Glutamatergic neuron (in vitro differentiated cells): ENCODE results near the gene RASGRF1. TPM values are rescaled to one million over a fixed set of nuclear protein-coding genes. Genes with fewer than 3 reads are reported as not detected.

ENCODE experiments used
- DNase-seq: peaks from one replicate; pipeline ENCODE4 v3.0.0; 2022
- H3K27ac Mint-ChIP-seq: one replicate; pipeline ENCODE4 v1.8.0; 2020; ENCODE audit warnings: mild to moderate bottlenecking, mixed read lengths, inconsistent platforms; ENCODE audit not compliant: unreplicated experiment
- H3K27me3 Mint-ChIP-seq: one replicate; pipeline ENCODE4 v1.8.0; 2020; ENCODE audit warnings: mild to moderate bottlenecking, moderate library complexity, mixed read lengths, inconsistent platforms; ENCODE audit not compliant: unreplicated experiment
- H3K36me3 Mint-ChIP-seq: one replicate; pipeline ENCODE4 v1.8.0; 2020; ENCODE audit warnings: mild to moderate bottlenecking, mixed read lengths, inconsistent platforms; ENCODE audit not compliant: unreplicated experiment
- H3K4me1 Mint-ChIP-seq: one replicate; pipeline ENCODE4 v1.8.0; 2020; ENCODE audit warnings: mild to moderate bottlenecking, low read depth, mixed read lengths, inconsistent platforms; ENCODE audit not compliant: unreplicated experiment
- H3K4me3 Mint-ChIP-seq: one replicate; pipeline ENCODE4 v1.8.0; 2020; ENCODE audit warnings: mild to moderate bottlenecking, mixed read lengths, inconsistent platforms; ENCODE audit not compliant: unreplicated experiment
- H3K9me3 Mint-ChIP-seq: one replicate; pipeline ENCODE4 v1.8.0; 2020; ENCODE audit warnings: mild to moderate bottlenecking, moderate library complexity, mixed read lengths, inconsistent platforms; ENCODE audit not compliant: unreplicated experiment
- CTCF ChIP-seq: fragments of 200-600 bp; sonication (generic); IDR thresholded peaks from one replicate; pipeline ENCODE4 v1.5.0; 2021; ENCODE audit not compliant: partially characterized antibody, unreplicated experiment
- total RNA-seq: library from RNA; stranded (reverse); fragmentation: NEBNext Ultra II Directional; extraction: Animal tissue kit (Norgen Biotek cat#: 25700); gene quantifications from one replicate; pipeline ENCODE4 v1.2.1, GENCODE V29; 2021; ENCODE audit not compliant: unreplicated experiment

The RASGRF1 gene
- total RNA-seq, 1 donor from 2014 or later, result 0.32 TPM

DNA sequence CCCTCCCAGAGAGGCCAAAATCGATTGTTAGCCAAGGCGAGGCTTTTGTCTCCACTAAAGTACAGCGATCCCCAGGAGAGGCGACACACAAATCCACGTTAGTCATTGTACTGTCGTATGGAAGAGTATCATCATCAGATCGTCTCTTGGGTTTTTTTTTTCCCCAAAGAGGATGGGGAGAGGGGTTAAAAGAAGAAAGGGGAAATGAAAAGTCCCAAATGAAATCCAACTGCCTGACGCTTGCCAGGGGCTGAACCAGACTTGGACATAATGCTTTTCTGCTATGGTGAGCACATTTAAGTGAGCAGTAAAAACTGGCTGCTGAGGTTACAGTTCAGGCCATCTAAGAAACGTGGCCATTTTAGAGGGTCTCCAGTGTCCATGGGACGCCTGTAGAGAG is 107.8 kb downstream of the RASGRF1 start:
- H3K36me3 Mint-ChIP-seq, result peaks cover 9% of the 10 kb centered on the region
- peaks cover 7% of the 10 kb centered on the region for H3K27me3 Mint-ChIP-seq
- H3K9me3 Mint-ChIP-seq, result peaks cover 6% of the 10 kb centered on the region
- H3K27ac Mint-ChIP-seq, result no peak overlapping the region
- no peak overlapping the region for H3K4me3 Mint-ChIP-seq
- H3K4me1 Mint-ChIP-seq, result peaks cover 7% of the 10 kb centered on the region
- no peak for DNase-seq
- no peak for TF ChIP-seq CTCF

DNA sequence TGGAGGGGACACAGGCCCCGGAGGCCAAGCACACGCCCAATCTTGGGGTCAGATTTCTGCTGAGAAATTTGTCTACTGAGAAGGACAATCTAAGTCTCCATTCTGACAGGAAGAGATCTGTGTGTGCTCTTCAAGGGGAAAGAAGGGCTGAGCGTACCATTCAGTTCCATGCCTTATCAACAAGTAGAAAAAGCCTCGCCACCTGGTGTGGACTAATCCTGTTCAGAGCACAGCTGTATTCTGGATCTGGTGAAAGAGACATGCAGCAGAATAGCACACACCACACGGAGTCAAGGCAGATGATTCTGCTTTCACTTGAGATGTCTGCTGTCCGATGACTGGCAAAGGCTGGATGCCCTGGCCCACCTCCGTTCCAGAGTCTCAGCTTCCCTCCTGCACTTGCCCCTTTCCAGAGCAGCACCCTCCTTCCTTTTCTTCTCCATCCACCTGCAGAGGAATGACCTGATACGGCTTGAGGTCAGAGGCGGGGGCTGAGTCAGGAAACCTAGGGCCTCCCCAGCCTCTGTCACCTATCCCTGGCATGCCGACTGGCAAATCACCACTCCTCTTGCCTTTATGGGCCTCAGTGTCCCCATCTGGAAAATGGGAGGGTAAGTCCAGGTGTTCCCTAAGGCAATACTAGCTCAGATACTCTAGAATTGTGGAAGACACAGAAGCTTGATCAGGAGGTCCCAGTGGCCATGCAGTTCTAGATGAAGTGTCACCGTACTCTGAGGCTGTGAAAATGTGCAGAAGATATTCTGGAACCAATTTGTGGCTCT is 108.9 kb downstream of the RASGRF1 start:
- peaks cover 10% of the 10 kb centered on the region for H3K4me1 Mint-ChIP-seq
- H3K9me3 Mint-ChIP-seq, result peaks cover 6% of the 10 kb centered on the region
- no peak overlapping the region for H3K27ac Mint-ChIP-seq
- H3K4me3 Mint-ChIP-seq, result no peak overlapping the region
- TF ChIP-seq CTCF, result no peak
- DNase-seq, result no peak
- H3K27me3 Mint-ChIP-seq, result peaks cover 7% of the 10 kb centered on the region
- H3K36me3 Mint-ChIP-seq, result peaks cover 9% of the 10 kb centered on the region

DNA sequence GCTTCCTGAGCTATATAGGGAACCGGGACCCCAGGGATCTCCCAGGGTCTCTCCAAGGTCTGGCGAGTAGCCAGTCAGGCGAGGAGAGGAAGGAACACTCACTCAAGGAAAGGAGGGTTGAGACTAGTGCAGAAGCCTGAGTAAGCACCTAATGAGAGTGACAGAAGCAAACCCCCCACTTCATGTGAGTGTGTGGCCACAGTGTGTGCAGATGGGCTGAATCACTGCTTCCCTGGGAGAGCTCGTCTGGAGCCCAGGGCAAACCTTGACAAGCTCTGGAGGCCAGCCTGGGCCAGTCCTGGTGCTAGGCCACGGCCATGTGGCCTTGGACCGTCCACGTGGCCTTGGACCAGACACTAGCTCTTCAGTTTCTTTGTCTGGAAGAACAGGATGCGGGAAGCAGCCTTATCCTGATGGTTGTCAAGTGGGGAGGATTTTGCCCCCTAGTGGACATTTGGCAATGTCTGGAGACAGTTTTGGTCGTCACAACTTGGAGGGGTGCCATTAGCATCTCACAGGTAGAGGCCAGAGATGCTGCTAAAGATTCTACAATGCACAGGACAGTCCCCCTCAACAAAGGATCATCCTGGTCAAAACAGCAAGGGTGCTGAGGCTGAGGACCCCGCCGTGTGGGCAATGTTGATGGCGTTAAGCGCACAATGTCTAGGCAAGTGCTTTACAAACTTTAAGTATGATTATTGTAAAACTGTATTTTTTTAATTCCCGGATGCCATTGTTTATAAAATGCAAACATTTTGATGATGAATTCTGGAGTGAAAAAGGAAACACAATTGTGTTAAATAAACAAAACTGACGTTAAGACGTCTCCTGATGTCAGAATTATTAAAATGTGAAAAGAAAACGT is 110.9 kb downstream of the RASGRF1 start:
- Mint-ChIP-seq H3K36me3 (peaks cover 9% of the 10 kb centered on the region), H3K27ac (peak overlapping the region; percentile 48), H3K9me3 (peaks cover 6% of the 10 kb centered on the region), H3K4me1 (peaks cover 10% of the 10 kb centered on the region), H3K4me3 (no peak overlapping the region), H3K27me3 (peaks cover 7% of the 10 kb centered on the region)
- TF ChIP-seq CTCF, result peak; percentile 92
- DNase-seq, result peak; percentile 64

GRCh38 chr15:78978601-78979179 is 111.9 kb downstream of the RASGRF1 start:
- peaks cover 10% of the 10 kb centered on the region for H3K4me1 Mint-ChIP-seq
- H3K36me3 Mint-ChIP-seq, result peaks cover 6% of the 10 kb centered on the region
- DNase-seq, result no peak
- TF ChIP-seq CTCF, result no peak
- no peak overlapping the region for H3K4me3 Mint-ChIP-seq
- peak overlapping the region; percentile 48 for H3K27ac Mint-ChIP-seq
- peaks cover 10% of the 10 kb centered on the region for H3K27me3 Mint-ChIP-seq
- H3K9me3 Mint-ChIP-seq, result peaks cover 9% of the 10 kb centered on the region
